Measurements from ENCODE around the gene ZFP36L2. TPM values are rescaled to one million over a fixed set of nuclear protein-coding genes. Genes with fewer than 3 reads are reported as not detected.
A peak's percentile ranks its signal among the peaks of the same experiment; 100 is the strongest.

Gene ZFP36L2
- total RNA-seq, 4 donors from 2014 or later: 50.9 to 83.2 (median 73.4) TPM

- 0% methylated on average over 6 of the region's 8 CpGs for WGBS, 2 donors (ENCODE audit: low coverage in 1 of 2)
- Histone ChIP-seq H3K27ac (peak overlapping the region; percentile 96 to 99 (median 98)), H3K4me3 (peak overlapping the region; percentile 73 to 90), H3K9me3 (no peaks in the 10 kb centered on the region), H3K36me3 (peaks cover 0 to 28% of the 10 kb centered on the region in 2 donors), H3K4me1 (peaks cover 5 to 63% (median 38%) of the 10 kb centered on the region in 3 donors), H3K27me3 (no peaks in the 10 kb centered on the region)
- peak; percentile 31 for ATAC-seq
- TF ChIP-seq POLR2A (IDR thresholded peaks at IDR 0.05) (peak; percentile 51 to 60), POLR2AphosphoS5 (IDR thresholded peaks at IDR 0.05) (peak; percentile 93), EP300 (IDR thresholded peaks at IDR 0.05) (no peak)
- TF ChIP-seq, protein P1, sequence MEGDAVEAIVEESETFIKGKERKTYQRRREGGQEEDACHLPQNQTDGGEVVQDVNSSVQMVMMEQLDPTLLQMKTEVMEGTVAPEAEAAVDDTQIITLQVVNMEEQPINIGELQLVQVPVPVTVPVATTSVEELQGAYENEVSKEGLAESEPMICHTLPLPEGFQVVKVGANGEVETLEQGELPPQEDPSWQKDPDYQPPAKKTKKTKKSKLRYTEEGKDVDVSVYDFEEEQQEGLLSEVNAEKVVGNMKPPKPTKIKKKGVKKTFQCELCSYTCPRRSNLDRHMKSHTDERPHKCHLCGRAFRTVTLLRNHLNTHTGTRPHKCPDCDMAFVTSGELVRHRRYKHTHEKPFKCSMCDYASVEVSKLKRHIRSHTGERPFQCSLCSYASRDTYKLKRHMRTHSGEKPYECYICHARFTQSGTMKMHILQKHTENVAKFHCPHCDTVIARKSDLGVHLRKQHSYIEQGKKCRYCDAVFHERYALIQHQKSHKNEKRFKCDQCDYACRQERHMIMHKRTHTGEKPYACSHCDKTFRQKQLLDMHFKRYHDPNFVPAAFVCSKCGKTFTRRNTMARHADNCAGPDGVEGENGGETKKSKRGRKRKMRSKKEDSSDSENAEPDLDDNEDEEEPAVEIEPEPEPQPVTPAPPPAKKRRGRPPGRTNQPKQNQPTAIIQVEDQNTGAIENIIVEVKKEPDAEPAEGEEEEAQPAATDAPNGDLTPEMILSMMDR (IDR thresholded peaks at IDR 0.05): peak in 1 of 4 experiments; percentile 17
These were observed 4.5 kb downstream of the ZFP36L2 start for GRCh38 chr2:43221763-43222474.

DNA sequence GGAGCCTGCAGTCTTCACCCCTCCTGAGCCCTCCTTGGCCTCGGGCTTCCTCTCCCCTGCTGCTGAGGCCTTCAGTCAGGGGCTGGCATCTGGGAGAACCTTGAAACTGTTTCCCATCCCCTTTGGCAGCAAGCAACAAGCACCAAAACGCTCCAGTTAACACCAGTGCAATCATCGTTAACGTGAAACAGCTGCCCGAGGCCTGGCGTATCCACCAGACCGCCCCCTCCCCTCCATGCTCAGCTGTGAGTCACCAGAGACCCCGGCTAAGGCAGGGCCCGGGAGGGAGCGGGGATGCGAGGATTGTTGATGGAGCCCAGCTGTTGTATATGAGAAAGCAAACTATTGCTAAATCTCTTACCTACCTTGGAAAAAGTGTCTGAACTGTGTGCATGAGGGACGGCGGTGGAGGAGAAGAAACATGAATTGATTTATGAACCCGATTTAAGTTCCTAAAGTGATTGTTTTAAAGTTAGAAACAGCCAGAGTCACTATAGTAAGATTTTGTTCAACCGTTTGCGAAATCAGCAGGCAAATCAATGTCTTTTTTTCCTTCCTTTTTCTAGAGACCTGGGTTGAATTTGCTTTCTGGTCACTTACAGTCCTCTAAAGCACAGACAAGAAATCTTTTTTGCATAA, 5.2 kb downstream of the ZFP36L2 start:
- Histone ChIP-seq H3K9me3 (no peaks in the 10 kb centered on the region), H3K4me1 (peaks cover 5 to 64% (median 38%) of the 10 kb centered on the region in 3 donors), H3K4me3 (peak overlapping the region; percentile 73 to 90), H3K27ac (peak overlapping the region; percentile 96 to 99 (median 98)), H3K36me3 (peaks cover 0 to 28% of the 10 kb centered on the region in 2 donors), H3K27me3 (no peaks in the 10 kb centered on the region)
- WGBS, 2 donors (ENCODE audit: low coverage in 1 of 2): 0 to 2% methylated on average over 5 to 10 of the region's 16 CpGs
- ATAC-seq: peak; percentile 17
- TF ChIP-seq POLR2AphosphoS5 (IDR thresholded peaks at IDR 0.05): peak; percentile 91
- peak; percentile 40 to 48 for TF ChIP-seq POLR2A (IDR thresholded peaks at IDR 0.05)
- TF ChIP-seq, protein P1 (IDR thresholded peaks at IDR 0.05): no peak
- no peak for TF ChIP-seq EP300 (IDR thresholded peaks at IDR 0.05)

GRCh38 chr2:43220760-43221123, 5.7 kb downstream of the ZFP36L2 start:
- TF ChIP-seq EP300 (IDR thresholded peaks at IDR 0.05): no peak
- TF ChIP-seq, protein P1 (IDR thresholded peaks at IDR 0.05): peak in 1 of 4 experiments; percentile 6
- H3K27me3 ChIP-seq: no peaks in the 10 kb centered on the region
- no peaks in the 10 kb centered on the region for H3K9me3 ChIP-seq
- H3K36me3 ChIP-seq: peaks cover 0 to 28% of the 10 kb centered on the region in 2 donors
- no peak for ATAC-seq
- WGBS, 2 donors (ENCODE audit: low coverage in 1 of 2): 15 to 18% methylated on average over 5 of the region's 5 CpGs
- peak overlapping the region; percentile 96 to 99 (median 98) for H3K27ac ChIP-seq
- peak overlapping the region in 1 of 2 donors; percentile 90 for H3K4me3 ChIP-seq
- peaks cover 5 to 68% (median 38%) of the 10 kb centered on the region in 3 donors for H3K4me1 ChIP-seq

DNA sequence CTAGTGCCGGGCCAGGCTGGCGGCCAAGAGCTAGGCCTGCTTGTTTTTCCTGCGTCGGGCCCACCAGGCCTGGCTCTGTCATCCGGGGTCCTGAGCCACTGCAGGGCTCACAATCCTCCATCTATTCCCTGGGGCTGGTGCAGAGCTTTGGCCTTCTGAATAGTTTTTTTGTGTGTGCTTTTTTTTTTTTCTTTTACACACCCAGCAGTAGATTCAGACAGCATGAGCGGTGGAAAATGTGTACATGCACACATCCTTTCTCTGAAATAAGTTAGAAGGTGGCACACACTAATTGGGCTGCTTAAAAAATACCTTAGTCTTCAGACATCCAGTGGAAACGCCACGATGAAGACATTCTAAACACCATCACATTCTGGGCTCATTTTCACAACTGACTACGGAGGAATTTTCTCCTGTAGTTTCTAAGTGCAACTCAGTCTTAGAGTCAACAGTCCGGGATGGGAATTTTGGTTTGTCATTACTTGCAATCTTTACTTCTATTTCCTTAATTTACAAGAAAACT, 6.1 kb downstream of the ZFP36L2 start:
- H3K27me3 ChIP-seq: no peaks in the 10 kb centered on the region
- no peak for ATAC-seq
- H3K36me3 ChIP-seq: peaks cover 0 to 25% of the 10 kb centered on the region in 2 donors
- H3K4me1 ChIP-seq: peaks cover 5 to 72% (median 38%) of the 10 kb centered on the region in 3 donors
- H3K27ac ChIP-seq: peak overlapping the region; percentile 96 to 99 (median 98)
- H3K4me3 ChIP-seq: peak overlapping the region; percentile 29 to 90
- no peaks in the 10 kb centered on the region for H3K9me3 ChIP-seq
- WGBS, 2 donors (ENCODE audit: low coverage in 1 of 2): 1 to 2% methylated on average over 8 to 9 of the region's 10 CpGs
- peak; percentile 4 for TF ChIP-seq POLR2AphosphoS5 (IDR thresholded peaks at IDR 0.05)
- TF ChIP-seq EP300 (IDR thresholded peaks at IDR 0.05): no peak
- TF ChIP-seq POLR2A (IDR thresholded peaks at IDR 0.05): no peak
- TF ChIP-seq, protein P1 (IDR thresholded peaks at IDR 0.05): no peak

Data from gastroesophageal sphincter (tissue), 4 donors.